Measurements from ENCODE around the gene RABEP1.

GRCh38 chr17:5248821-5249479 lies 33.1 kb upstream of the RABEP1 start:
- TF ChIP-seq CTCF (IDR thresholded peaks at IDR 0.05; ENCODE audit: insufficient read depth, low read length) (no peak), GABPA (IDR thresholded peaks at IDR 0.05; ENCODE audit: low read depth) (no peak), SPI1 (IDR thresholded peaks at IDR 0.05; ENCODE audit: borderline replicate concordance, low read depth) (no peak), POLR2AphosphoS5 (IDR thresholded peaks at IDR 0.05; ENCODE audit: low read depth) (no peak)

All from HL-60 (cell line).